Natural killer cell (primary cell): ENCODE measurements around the gene ADAMTSL1. TPM values are rescaled to one million over a fixed set of nuclear protein-coding genes. Genes with fewer than 3 reads are reported as not detected.

ENCODE experiments used
- ATAC-seq, 3 donors: fragments of 150-1000 bp in 2 of 3; fragments of 200-7000 bp in 1 of 3; cut with Tn5 transposase; 1 replicate in 1 of 3; 2 replicates in 2 of 3; pipeline ENCODE4 v1.10.0; 2021; ENCODE audit warnings: mild to moderate bottlenecking in 2 of 3, moderate library complexity in 2 of 3
- DNase-seq, 2 donors: peaks; one replicate each; pipeline versions ENCODE4 v3.0.0 to v3.0.0-alpha.2; 2013 to 2021; ENCODE audit warnings: mixed read lengths in 1 of 2
- H3K27ac ChIP-seq: one replicate; pipeline ENCODE4 v1.5.1; 2013; ENCODE audit warnings: mild to moderate bottlenecking, low read length
- H3K27me3 ChIP-seq: one replicate; pipeline ENCODE4 v1.6.1; 2013; ENCODE audit warnings: low read length; ENCODE audit not compliant: control insufficient read depth, insufficient read depth
- H3K36me3 ChIP-seq: one replicate; pipeline ENCODE4 v1.6.1; 2013; ENCODE audit warnings: low read length; ENCODE audit not compliant: control insufficient read depth, insufficient read depth
- H3K4me1 ChIP-seq: one replicate; pipeline ENCODE4 v1.6.1; 2013; ENCODE audit warnings: low read length; ENCODE audit not compliant: control insufficient read depth, insufficient read depth
- H3K4me3 ChIP-seq: one replicate; pipeline ENCODE4 v1.5.1; 2013; ENCODE audit warnings: low read length
- H3K9me3 ChIP-seq: one replicate; pipeline ENCODE4 v1.6.1; 2013; ENCODE audit warnings: low read length; ENCODE audit not compliant: control insufficient read depth, insufficient read depth
- H3K27ac Mint-ChIP-seq, 2 donors: one replicate each; pipeline ENCODE4 v1.8.0; 2022; ENCODE audit warnings: mild to moderate bottlenecking in 2 of 2, mixed read lengths in 2 of 2, moderate library complexity in 1 of 2
- H3K27me3 Mint-ChIP-seq, 2 donors: one replicate each; pipeline ENCODE4 v1.8.0; 2022; ENCODE audit warnings: low read depth in 2 of 2, mixed read lengths in 2 of 2
- H3K36me3 Mint-ChIP-seq: one replicate; pipeline ENCODE4 v1.8.0; 2022; ENCODE audit warnings: mixed read lengths
- H3K4me1 Mint-ChIP-seq, 2 donors: one replicate each; pipeline ENCODE4 v1.8.0; 2022; ENCODE audit warnings: mixed read lengths in 2 of 2
- H3K4me3 Mint-ChIP-seq: one replicate; pipeline ENCODE4 v1.8.0; 2022; ENCODE audit warnings: mild to moderate bottlenecking, moderate library complexity, mixed read lengths
- H3K9me3 Mint-ChIP-seq, 2 donors: one replicate each; pipeline ENCODE4 v1.8.0; 2022; ENCODE audit warnings: mixed read lengths in 2 of 2
- CTCF ChIP-seq: fragments of 200-600 bp; IDR thresholded peaks from one replicate; pipeline ENCODE4 v1.8.0; 2022; ENCODE audit warnings: antibody characterized with exemption
- WGBS: methylation state at CpG from one replicate; pipeline ENCODE4 v1.1.7; 2013; ENCODE audit warnings: missing lambda C conversion rate; ENCODE audit not compliant: insufficient coverage; 5-methylcytosine and 5-hydroxymethylcytosine counted together
- intact Hi-C: fragments of 100-400 bp; cut with micrococcal nuclease; formaldehyde crosslinking; loops from one replicate; pipeline ENCODE4 v1.14.2; 2022
- total RNA-seq, 4 donors: library from RNA; stranded (reverse); fragments of 120-200 nt in 1 of 4; gene quantifications; one replicate each; pipeline versions ENCODE4 v1.2.3 to v1.2.4, GENCODE V29; 2013 to 2022

ADAMTSL1 gene
- total RNA-seq, 3 donors from 2014 or later (not counting 1 experiment from before 2014, with no cell fraction given) = not detected

GRCh38 chr9:18516514-18516913 lies 42.6 kb downstream of the ADAMTSL1 start:
- Mint-ChIP-seq H3K27me3 (no peaks in the 10 kb centered on the region), H3K4me3 (no peak overlapping the region), H3K4me1 (no peaks in the 10 kb centered on the region), H3K9me3 (peaks cover 5 to 10% of the 10 kb centered on the region in 2 donors), H3K27ac (no peak overlapping the region), H3K36me3 (no peaks in the 10 kb centered on the region)
- ATAC-seq = no peak
- TF ChIP-seq CTCF = no peak
- Histone ChIP-seq H3K27ac (no peak overlapping the region), H3K27me3 (no peaks in the 10 kb centered on the region), H3K4me3 (no peak overlapping the region), H3K4me1 (no peaks in the 10 kb centered on the region), H3K36me3 (no peaks in the 10 kb centered on the region), H3K9me3 (no peaks in the 10 kb centered on the region)
- DNase-seq = no peak
- intact Hi-C loops = no loop called here

DNA sequence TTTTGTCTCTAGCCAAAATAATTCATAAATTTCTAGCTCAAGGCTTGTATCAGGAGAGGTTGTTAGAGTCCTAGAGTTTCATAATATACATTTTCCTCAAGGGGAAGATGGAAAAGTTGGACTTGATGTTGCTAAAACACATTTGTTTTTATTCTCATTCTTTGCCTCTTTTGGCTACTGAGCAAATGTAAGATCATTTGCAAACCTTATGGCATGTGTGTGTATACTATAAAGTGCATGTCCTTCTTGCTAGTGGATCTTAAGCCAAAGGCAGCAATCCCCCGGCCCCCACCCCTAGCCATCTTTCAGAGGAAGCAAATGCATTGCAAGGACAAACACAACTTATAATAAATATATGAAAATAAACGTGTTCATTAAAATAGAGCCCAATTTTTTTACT lies 43.0 kb downstream of the ADAMTSL1 start:
- Mint-ChIP-seq H3K27me3 (no peaks in the 10 kb centered on the region), H3K4me3 (no peak overlapping the region), H3K4me1 (no peaks in the 10 kb centered on the region), H3K9me3 (peaks cover 5 to 11% of the 10 kb centered on the region in 2 donors), H3K36me3 (no peaks in the 10 kb centered on the region), H3K27ac (no peak overlapping the region)
- no peak for TF ChIP-seq CTCF
- WGBS = no CpG with 5 or more reads among the region's 2 CpGs
- Histone ChIP-seq H3K4me1 (no peaks in the 10 kb centered on the region), H3K27me3 (no peaks in the 10 kb centered on the region), H3K36me3 (no peaks in the 10 kb centered on the region), H3K27ac (no peak overlapping the region), H3K4me3 (no peak overlapping the region), H3K9me3 (no peaks in the 10 kb centered on the region)
- ATAC-seq (no peak), DNase-seq (no peak)
- intact Hi-C loops = no loop called here

DNA sequence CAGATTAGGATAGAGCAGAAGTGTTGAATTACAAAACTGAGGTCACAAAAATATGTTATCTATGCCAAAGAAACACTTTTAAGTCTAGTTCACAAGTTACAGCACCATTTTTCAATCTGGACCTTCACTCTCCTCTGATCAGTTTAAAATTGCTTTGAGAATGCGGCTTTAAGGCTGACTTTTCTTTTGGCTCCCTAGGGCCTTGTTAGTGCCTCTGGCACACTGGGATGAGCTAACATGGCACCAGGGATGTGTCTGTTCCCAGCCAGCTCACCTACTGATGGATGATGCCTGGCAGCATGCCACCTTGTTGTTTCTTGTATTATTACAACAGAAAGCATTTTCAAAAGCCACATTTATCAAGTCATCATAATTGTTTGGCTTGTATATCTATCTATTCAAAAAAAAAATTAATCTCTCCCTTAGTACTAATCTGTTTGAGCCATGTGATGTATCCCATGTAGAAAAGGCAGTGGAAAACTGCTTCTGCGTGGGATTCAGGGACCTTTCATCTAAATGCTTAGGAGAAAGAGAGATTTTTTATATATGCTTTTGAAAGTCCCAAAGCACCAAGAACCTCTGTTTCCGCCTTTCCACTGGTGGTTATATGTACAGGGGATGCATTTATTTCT lies 46.6 kb downstream of the ADAMTSL1 start:
- Histone ChIP-seq H3K4me3 (no peak overlapping the region), H3K27me3 (no peaks in the 10 kb centered on the region), H3K27ac (no peak overlapping the region), H3K36me3 (no peaks in the 10 kb centered on the region), H3K9me3 (no peaks in the 10 kb centered on the region), H3K4me1 (no peaks in the 10 kb centered on the region)
- no peak for TF ChIP-seq CTCF
- 92% methylated on average over 3 of the region's 3 CpGs for WGBS
- H3K4me1 Mint-ChIP-seq = no peaks in the 10 kb centered on the region
- intact Hi-C loops = no loop called here
- H3K36me3 Mint-ChIP-seq = no peaks in the 10 kb centered on the region
- H3K4me3 Mint-ChIP-seq = no peak overlapping the region
- peaks cover 9 to 14% of the 10 kb centered on the region in 2 donors for H3K9me3 Mint-ChIP-seq
- H3K27ac Mint-ChIP-seq = no peak overlapping the region
- ATAC-seq (no peak), DNase-seq (no peak)
- no peaks in the 10 kb centered on the region for H3K27me3 Mint-ChIP-seq

GRCh38 chr9:18526685-18527084 lies 52.7 kb downstream of the ADAMTSL1 start:
- H3K4me3 ChIP-seq = no peak overlapping the region
- no peaks in the 10 kb centered on the region for H3K4me1 ChIP-seq
- H3K36me3 Mint-ChIP-seq = no peaks in the 10 kb centered on the region
- peaks cover 4 to 8% of the 10 kb centered on the region in 2 donors for H3K9me3 Mint-ChIP-seq
- no peaks in the 10 kb centered on the region for H3K27me3 Mint-ChIP-seq
- H3K27ac Mint-ChIP-seq = no peak overlapping the region
- ATAC-seq (no peak), DNase-seq (no peak)
- no peaks in the 10 kb centered on the region for H3K4me1 Mint-ChIP-seq
- no peaks in the 10 kb centered on the region for H3K36me3 ChIP-seq
- no peaks in the 10 kb centered on the region for H3K9me3 ChIP-seq
- 88% methylated on average over 3 of the region's 3 CpGs for WGBS
- H3K27me3 ChIP-seq = no peaks in the 10 kb centered on the region
- TF ChIP-seq CTCF = no peak
- H3K27ac ChIP-seq = no peak overlapping the region
- H3K4me3 Mint-ChIP-seq = no peak overlapping the region
- intact Hi-C loops = no loop called here
